ENCODE measurements around the gene ANXA2R. TPM values are rescaled to one million over a fixed set of nuclear protein-coding genes. Genes with fewer than 3 reads are reported as not detected.

ANXA2R gene
- total and polyA plus RNA-seq, 9 of the 15 experiments (the other 6 are each of a cell fraction or from before 2014, with no cell fraction given) = 2.1 to 4.8 (median 3.4) TPM

- TF ChIP-seq HINFP (tag; conservative IDR thresholded peaks at IDR 0.05; ENCODE audit: low read depth) (no peak), ZNF766 (CRISPR knock-in tag; conservative IDR thresholded peaks at IDR 0.05) (no peak), GABPA (tag; conservative IDR thresholded peaks at IDR 0.05; ENCODE audit: low read depth) (no peak), E2F4 (CRISPR knock-in tag; IDR thresholded peaks at IDR 0.05; ENCODE audit: low read depth) (no peak), SAFB (IDR thresholded peaks at IDR 0.05; ENCODE audit: borderline replicate concordance, low read depth, low read length) (no peak), ARNT (IDR thresholded peaks at IDR 0.05) (no peak), TAF15 (IDR thresholded peaks at IDR 0.05; ENCODE audit: low read depth, low read length) (no peak), FOXM1 (IDR thresholded peaks at IDR 0.05; ENCODE audit: low read depth) (no peak), FOXM1 (CRISPR knock-in tag; IDR thresholded peaks at IDR 0.05; ENCODE audit: low read depth) (no peak), TRIM24 (IDR thresholded peaks at IDR 0.05) (no peak), CBFB (CRISPR knock-in tag; IDR thresholded peaks at IDR 0.05) (no peak), ZNF589 (CRISPR knock-in tag; IDR thresholded peaks at IDR 0.05; ENCODE audit: low read depth) (no peak), RFX7 (CRISPR knock-in tag; IDR thresholded peaks at IDR 0.05) (no peak), RCOR1 (IDR thresholded peaks at IDR 0.05; ENCODE audit: borderline replicate concordance in 1 of 2, low read depth in 2 of 2, low read length in 2 of 2) (no peak), ID3 (CRISPR knock-in tag; IDR thresholded peaks at IDR 0.05) (no peak), ID3 (tag; IDR thresholded peaks at IDR 0.05) (no peak)
- TF ChIP-seq, protein P1, sequence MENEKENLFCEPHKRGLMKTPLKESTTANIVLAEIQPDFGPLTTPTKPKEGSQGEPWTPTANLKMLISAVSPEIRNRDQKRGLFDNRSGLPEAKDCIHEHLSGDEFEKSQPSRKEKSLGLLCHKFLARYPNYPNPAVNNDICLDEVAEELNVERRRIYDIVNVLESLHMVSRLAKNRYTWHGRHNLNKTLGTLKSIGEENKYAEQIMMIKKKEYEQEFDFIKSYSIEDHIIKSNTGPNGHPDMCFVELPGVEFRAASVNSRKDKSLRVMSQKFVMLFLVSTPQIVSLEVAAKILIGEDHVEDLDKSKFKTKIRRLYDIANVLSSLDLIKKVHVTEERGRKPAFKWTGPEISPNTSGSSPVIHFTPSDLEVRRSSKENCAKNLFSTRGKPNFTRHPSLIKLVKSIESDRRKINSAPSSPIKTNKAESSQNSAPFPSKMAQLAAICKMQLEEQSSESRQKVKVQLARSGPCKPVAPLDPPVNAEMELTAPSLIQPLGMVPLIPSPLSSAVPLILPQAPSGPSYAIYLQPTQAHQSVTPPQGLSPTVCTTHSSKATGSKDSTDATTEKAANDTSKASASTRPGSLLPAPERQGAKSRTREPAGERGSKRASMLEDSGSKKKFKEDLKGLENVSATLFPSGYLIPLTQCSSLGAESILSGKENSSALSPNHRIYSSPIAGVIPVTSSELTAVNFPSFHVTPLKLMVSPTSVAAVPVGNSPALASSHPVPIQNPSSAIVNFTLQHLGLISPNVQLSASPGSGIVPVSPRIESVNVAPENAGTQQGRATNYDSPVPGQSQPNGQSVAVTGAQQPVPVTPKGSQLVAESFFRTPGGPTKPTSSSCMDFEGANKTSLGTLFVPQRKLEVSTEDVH (IDR thresholded peaks at IDR 0.05; ENCODE audit: low read depth, partially characterized antibody) = no peak
- TF ChIP-seq, protein P2, sequence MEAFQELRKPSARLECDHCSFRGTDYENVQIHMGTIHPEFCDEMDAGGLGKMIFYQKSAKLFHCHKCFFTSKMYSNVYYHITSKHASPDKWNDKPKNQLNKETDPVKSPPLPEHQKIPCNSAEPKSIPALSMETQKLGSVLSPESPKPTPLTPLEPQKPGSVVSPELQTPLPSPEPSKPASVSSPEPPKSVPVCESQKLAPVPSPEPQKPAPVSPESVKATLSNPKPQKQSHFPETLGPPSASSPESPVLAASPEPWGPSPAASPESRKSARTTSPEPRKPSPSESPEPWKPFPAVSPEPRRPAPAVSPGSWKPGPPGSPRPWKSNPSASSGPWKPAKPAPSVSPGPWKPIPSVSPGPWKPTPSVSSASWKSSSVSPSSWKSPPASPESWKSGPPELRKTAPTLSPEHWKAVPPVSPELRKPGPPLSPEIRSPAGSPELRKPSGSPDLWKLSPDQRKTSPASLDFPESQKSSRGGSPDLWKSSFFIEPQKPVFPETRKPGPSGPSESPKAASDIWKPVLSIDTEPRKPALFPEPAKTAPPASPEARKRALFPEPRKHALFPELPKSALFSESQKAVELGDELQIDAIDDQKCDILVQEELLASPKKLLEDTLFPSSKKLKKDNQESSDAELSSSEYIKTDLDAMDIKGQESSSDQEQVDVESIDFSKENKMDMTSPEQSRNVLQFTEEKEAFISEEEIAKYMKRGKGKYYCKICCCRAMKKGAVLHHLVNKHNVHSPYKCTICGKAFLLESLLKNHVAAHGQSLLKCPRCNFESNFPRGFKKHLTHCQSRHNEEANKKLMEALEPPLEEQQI (IDR thresholded peaks at IDR 0.05) = no peak
Observed at GRCh38 chr5:43063721-43064171, 23.6 kb upstream of the ANXA2R start (continued).

All from K562 (cell line).